Thyroid gland (tissue), 4 donors: Measurements from ENCODE around the gene RAB27A.
A peak's percentile ranks its signal among the peaks of the same experiment; 100 is the strongest.

Experiments used
- POLR2A ChIP-seq, 2 donors: fragments of 450-650 bp; IDR thresholded peaks; one replicate each; pipeline ENCODE4 v1.6.1; 2017; ENCODE audit warnings: antibody characterized with exemption in 2 of 2, mild to moderate bottlenecking in 2 of 2, moderate library complexity in 1 of 2
- TF ChIP-seq, protein P1 (sequence below), 6 experiments: fragments of 200-600 bp in 3 of 6; fragments of 450-650 bp in 3 of 6; sonication (generic) in 3 of 6; IDR thresholded peaks; one replicate each; pipeline ENCODE4 v1.5.1; 2016 to 2019; ENCODE audit warnings: antibody characterized with exemption in 6 of 6, mild to moderate bottlenecking in 2 of 6, inconsistent platforms in 1 of 6, moderate library complexity in 1 of 6

DNA sequence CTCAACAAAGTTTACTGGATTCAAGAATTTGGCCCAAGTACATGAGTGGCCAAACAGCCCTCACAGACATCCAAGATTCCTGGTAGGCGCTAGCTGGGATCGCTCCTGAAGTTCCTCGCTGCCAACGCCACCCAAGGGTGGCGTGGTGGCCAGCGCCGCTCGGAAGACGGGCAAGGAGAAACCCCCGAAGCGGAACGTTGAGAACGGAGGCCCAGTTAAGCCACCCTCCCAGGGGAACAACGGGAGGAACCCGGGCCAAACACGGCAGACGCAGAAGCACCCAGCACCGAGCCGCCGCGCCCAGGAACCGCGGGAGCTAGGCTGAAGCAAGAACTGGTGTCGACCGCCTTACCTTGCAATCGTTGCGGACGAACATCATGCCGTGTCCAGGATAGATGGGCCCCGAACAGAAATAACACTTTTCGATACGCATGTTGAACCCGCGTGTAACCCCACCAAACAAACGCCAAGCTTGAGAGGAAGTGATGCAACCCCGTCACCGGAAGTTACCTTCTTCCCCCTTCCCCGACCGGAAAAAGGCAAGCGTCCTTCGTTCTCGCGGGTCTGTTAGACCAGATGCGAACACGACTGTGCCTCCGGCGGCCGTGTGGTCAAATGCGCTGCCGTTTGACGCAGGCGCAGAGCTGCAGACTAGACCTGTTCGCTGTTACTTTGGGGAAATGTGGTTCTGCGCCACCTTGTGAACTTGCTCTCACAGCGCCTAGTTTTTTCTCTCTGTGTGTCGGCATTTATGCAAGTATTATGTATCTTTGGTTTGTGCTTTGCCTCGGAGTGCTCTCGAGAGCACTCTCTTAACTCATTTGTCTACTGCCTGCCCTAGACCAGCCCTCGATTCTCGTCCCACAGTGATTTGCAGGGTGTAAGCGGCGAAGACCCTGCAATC, 92.9 kb downstream of the RAB27A start, which contains the start of gene RSL24D1:
- peak; percentile 5 to 96 for TF ChIP-seq POLR2A (IDR thresholded peaks at IDR 0.05)
- TF ChIP-seq, protein P1, sequence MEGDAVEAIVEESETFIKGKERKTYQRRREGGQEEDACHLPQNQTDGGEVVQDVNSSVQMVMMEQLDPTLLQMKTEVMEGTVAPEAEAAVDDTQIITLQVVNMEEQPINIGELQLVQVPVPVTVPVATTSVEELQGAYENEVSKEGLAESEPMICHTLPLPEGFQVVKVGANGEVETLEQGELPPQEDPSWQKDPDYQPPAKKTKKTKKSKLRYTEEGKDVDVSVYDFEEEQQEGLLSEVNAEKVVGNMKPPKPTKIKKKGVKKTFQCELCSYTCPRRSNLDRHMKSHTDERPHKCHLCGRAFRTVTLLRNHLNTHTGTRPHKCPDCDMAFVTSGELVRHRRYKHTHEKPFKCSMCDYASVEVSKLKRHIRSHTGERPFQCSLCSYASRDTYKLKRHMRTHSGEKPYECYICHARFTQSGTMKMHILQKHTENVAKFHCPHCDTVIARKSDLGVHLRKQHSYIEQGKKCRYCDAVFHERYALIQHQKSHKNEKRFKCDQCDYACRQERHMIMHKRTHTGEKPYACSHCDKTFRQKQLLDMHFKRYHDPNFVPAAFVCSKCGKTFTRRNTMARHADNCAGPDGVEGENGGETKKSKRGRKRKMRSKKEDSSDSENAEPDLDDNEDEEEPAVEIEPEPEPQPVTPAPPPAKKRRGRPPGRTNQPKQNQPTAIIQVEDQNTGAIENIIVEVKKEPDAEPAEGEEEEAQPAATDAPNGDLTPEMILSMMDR (IDR thresholded peaks at IDR 0.05), result peak in 4 of 6 experiments; percentile 9 to 53 (median 40)
